ENCODE measurements around the gene LRRC40. TPM values are rescaled to one million over a fixed set of nuclear protein-coding genes. Genes with fewer than 3 reads are reported as not detected.

The LRRC40 gene
- polyA plus RNA-seq, 1 donor from 2014 or later, result 107 TPM

DNA sequence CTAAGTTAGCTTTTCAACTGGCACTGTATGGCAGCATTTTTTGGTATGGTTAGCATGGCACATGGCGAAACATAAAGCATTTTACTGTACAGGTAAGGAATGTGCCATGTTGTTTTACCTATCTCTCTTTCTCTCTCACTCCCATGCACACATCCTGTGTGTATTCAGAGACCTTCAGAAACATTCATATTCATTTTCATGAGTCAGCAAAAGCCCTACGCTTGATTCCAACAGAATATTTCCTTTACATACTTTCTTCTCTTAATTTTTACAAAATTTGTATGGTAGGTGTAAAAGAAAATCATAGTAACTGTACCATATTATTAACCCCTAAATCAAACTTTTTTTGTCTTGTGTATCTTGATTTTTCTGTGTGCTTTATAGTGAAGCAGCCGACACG, 26.1 kb upstream of the LRRC40 start:
- Histone ChIP-seq H3K36me3 (ENCODE audit: insufficient read depth, low read length) (peaks cover 27% of the 10 kb centered on the region), H3K27ac (ENCODE audit: low read length) (no peak overlapping the region), H4K20me1 (ENCODE audit: insufficient read depth) (peaks cover 15% of the 10 kb centered on the region), H3F3A (ENCODE audit: insufficient read depth, low read length, poor library complexity, severe bottlenecking) (no peaks in the 10 kb centered on the region), H3K4me2 (ENCODE audit: low read length) (no peak overlapping the region), H3K9ac (ENCODE audit: low read length) (no peak overlapping the region), H3K4me3 (ENCODE audit: low read length) (no peak overlapping the region), H3K27me3 (ENCODE audit: insufficient read depth, low read depth, low read length) (no peaks in the 10 kb centered on the region), H3K79me2 (replicated peaks; ENCODE audit: insufficient read depth, low read length) (peaks cover 28% of the 10 kb centered on the region), H3K9me3 (ENCODE audit: low read length) (no peaks in the 10 kb centered on the region), H2AFZ (ENCODE audit: low read depth, low read length) (no peak overlapping the region), H3K9me2 (ENCODE audit: insufficient read depth, low read length) (no peaks in the 10 kb centered on the region)
- TF ChIP-seq EZH2 (IDR thresholded peaks at IDR 0.05; ENCODE audit: borderline replicate concordance, insufficient read depth, low read length, poor library complexity, severe bottlenecking) (no peak), EP300 (conservative IDR thresholded peaks at IDR 0.05; ENCODE audit: poor library complexity, severe bottlenecking) (no peak), MXI1 (conservative IDR thresholded peaks at IDR 0.05; ENCODE audit: poor library complexity, severe bottlenecking) (no peak), RAD21 (conservative IDR thresholded peaks at IDR 0.05) (no peak), POLR2AphosphoS5 (IDR thresholded peaks at IDR 0.05) (no peak), SMC3 (conservative IDR thresholded peaks at IDR 0.05; ENCODE audit: poor library complexity) (no peak), TAF1 (IDR thresholded peaks at IDR 0.05; ENCODE audit: low read depth) (no peak)
- TF ChIP-seq, protein P1, sequence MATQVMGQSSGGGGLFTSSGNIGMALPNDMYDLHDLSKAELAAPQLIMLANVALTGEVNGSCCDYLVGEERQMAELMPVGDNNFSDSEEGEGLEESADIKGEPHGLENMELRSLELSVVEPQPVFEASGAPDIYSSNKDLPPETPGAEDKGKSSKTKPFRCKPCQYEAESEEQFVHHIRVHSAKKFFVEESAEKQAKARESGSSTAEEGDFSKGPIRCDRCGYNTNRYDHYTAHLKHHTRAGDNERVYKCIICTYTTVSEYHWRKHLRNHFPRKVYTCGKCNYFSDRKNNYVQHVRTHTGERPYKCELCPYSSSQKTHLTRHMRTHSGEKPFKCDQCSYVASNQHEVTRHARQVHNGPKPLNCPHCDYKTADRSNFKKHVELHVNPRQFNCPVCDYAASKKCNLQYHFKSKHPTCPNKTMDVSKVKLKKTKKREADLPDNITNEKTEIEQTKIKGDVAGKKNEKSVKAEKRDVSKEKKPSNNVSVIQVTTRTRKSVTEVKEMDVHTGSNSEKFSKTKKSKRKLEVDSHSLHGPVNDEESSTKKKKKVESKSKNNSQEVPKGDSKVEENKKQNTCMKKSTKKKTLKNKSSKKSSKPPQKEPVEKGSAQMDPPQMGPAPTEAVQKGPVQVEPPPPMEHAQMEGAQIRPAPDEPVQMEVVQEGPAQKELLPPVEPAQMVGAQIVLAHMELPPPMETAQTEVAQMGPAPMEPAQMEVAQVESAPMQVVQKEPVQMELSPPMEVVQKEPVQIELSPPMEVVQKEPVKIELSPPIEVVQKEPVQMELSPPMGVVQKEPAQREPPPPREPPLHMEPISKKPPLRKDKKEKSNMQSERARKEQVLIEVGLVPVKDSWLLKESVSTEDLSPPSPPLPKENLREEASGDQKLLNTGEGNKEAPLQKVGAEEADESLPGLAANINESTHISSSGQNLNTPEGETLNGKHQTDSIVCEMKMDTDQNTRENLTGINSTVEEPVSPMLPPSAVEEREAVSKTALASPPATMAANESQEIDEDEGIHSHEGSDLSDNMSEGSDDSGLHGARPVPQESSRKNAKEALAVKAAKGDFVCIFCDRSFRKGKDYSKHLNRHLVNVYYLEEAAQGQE (IDR thresholded peaks at IDR 0.05; ENCODE audit: borderline replicate concordance), result no peak
- TF ChIP-seq, protein P2, sequence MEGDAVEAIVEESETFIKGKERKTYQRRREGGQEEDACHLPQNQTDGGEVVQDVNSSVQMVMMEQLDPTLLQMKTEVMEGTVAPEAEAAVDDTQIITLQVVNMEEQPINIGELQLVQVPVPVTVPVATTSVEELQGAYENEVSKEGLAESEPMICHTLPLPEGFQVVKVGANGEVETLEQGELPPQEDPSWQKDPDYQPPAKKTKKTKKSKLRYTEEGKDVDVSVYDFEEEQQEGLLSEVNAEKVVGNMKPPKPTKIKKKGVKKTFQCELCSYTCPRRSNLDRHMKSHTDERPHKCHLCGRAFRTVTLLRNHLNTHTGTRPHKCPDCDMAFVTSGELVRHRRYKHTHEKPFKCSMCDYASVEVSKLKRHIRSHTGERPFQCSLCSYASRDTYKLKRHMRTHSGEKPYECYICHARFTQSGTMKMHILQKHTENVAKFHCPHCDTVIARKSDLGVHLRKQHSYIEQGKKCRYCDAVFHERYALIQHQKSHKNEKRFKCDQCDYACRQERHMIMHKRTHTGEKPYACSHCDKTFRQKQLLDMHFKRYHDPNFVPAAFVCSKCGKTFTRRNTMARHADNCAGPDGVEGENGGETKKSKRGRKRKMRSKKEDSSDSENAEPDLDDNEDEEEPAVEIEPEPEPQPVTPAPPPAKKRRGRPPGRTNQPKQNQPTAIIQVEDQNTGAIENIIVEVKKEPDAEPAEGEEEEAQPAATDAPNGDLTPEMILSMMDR (IDR thresholded peaks at IDR 0.05; ENCODE audit: poor library complexity, severe bottlenecking), result no peak

DNA sequence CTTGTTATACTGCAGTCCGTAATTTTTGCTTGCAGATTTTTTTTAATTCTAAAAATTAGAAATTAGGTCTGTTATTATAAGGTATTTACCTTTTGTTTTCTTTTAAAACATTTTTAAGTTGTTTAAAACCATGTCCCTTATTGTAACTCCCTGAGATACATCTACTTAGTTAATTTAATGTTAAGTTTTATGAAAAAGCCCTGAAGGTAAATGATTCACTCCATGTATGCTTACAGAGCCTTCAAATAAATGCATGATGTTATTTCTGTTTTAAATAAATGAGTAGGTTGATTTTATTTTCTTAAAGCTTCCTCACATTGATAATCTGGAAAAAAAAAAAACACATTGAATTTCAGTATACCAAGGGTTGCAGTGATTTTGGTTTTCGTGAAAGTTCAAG, 23.3 kb upstream of the LRRC40 start:
- Histone ChIP-seq H3K36me3 (ENCODE audit: insufficient read depth, low read length) (peaks cover 21% of the 10 kb centered on the region), H3K9me3 (ENCODE audit: low read length) (no peaks in the 10 kb centered on the region), H2AFZ (ENCODE audit: low read depth, low read length) (no peak overlapping the region), H4K20me1 (ENCODE audit: insufficient read depth) (peaks cover 25% of the 10 kb centered on the region), H3K27ac (ENCODE audit: low read length) (no peak overlapping the region), H3K9ac (ENCODE audit: low read length) (no peak overlapping the region), H3K9me2 (ENCODE audit: insufficient read depth, low read length) (no peaks in the 10 kb centered on the region), H3K4me2 (ENCODE audit: low read length) (no peak overlapping the region), H3K27me3 (ENCODE audit: insufficient read depth, low read depth, low read length) (no peaks in the 10 kb centered on the region), H3F3A (ENCODE audit: insufficient read depth, low read length, poor library complexity, severe bottlenecking) (no peaks in the 10 kb centered on the region), H3K4me3 (ENCODE audit: low read length) (no peak overlapping the region), H3K79me2 (replicated peaks; ENCODE audit: insufficient read depth, low read length) (peaks cover 56% of the 10 kb centered on the region)
- no peak for TF ChIP-seq EZH2 (IDR thresholded peaks at IDR 0.05; ENCODE audit: borderline replicate concordance, insufficient read depth, low read length, poor library complexity, severe bottlenecking)
- TF ChIP-seq MXI1 (conservative IDR thresholded peaks at IDR 0.05; ENCODE audit: poor library complexity, severe bottlenecking), result no peak
- TF ChIP-seq, protein P2 (IDR thresholded peaks at IDR 0.05; ENCODE audit: poor library complexity, severe bottlenecking), result no peak
- TF ChIP-seq, protein P1 (IDR thresholded peaks at IDR 0.05; ENCODE audit: borderline replicate concordance), result no peak
- TF ChIP-seq POLR2AphosphoS5 (IDR thresholded peaks at IDR 0.05), result no peak
- no peak for TF ChIP-seq SMC3 (conservative IDR thresholded peaks at IDR 0.05; ENCODE audit: poor library complexity)
- TF ChIP-seq RAD21 (conservative IDR thresholded peaks at IDR 0.05), result no peak
- no peak for TF ChIP-seq TAF1 (IDR thresholded peaks at IDR 0.05; ENCODE audit: low read depth)
- TF ChIP-seq EP300 (conservative IDR thresholded peaks at IDR 0.05; ENCODE audit: poor library complexity, severe bottlenecking), result no peak

All from neural cell (in vitro differentiated cells).